Prostate gland (tissue), 2 donors: ENCODE results near the gene HDAC8. TPM values are rescaled to one million over a fixed set of nuclear protein-coding genes. Genes with fewer than 3 reads are reported as not detected.
"Not testable (repeated sequence)": the region's sequence is repeated elsewhere in the genome, so short reads cannot be mapped to it uniquely, and the experiment has no call there.

ENCODE experiments used
- DNase-seq: peaks from one replicate; pipeline ENCODE4 v3.0.0-alpha.2; 2019; ENCODE audit warnings: low spot score
- H3K27ac ChIP-seq, 2 donors: fragments of 200-600 bp; sonication (generic); 2 replicates each; pipeline ENCODE4 v1.5.1; 2017 to 2019
- H3K27me3 ChIP-seq: fragments of 200-600 bp; sonication (generic); replicated peaks from 2 replicates; pipeline ENCODE4 v1.5.1; 2019; ENCODE audit not compliant: insufficient read depth
- H3K36me3 ChIP-seq, 2 donors: fragments of 200-600 bp; sonication (generic); 1 replicate in 1 of 2; 2 replicates in 1 of 2; pipeline versions ENCODE4 v1.5.1 to v1.8.1; 2017 to 2019
- H3K4me1 ChIP-seq: fragments of 200-600 bp; sonication (generic); replicated peaks from 2 replicates; pipeline ENCODE4 v1.5.1; 2019
- H3K4me3 ChIP-seq, 2 donors: fragments of 200-600 bp; sonication (generic); 2 replicates each; pipeline ENCODE4 v1.5.1; 2017 to 2019
- H3K9me3 ChIP-seq: fragments of 200-600 bp; sonication (generic); 2 replicates; pipeline ENCODE4 v1.5.1; 2017
- CTCF ChIP-seq, 4 experiments: fragments of 200-600 bp in 2 of 4; fragments of 450-650 bp in 2 of 4; sonication (generic) in 2 of 4; IDR thresholded peaks; 1 replicate in 3 of 4; 2 replicates in 1 of 4; pipeline ENCODE4 v1.5.1; 2016 to 2019; ENCODE audit warnings: antibody characterized with exemption in 4 of 4, mild to moderate bottlenecking in 2 of 4, moderate library complexity in 2 of 4
- POLR2A ChIP-seq: fragments of 450-650 bp; IDR thresholded peaks from one replicate; pipeline ENCODE4 v1.6.1; 2016; ENCODE audit warnings: antibody characterized with exemption, mild to moderate bottlenecking
- POLR2AphosphoS5 ChIP-seq: sonication (generic); formaldehyde crosslinking; IDR thresholded peaks from one replicate; pipeline ENCODE4 v1.6.1; 2017; ENCODE audit warnings: antibody characterized with exemption
- WGBS: methylation state at CpG from one replicate; pipeline ENCODE4 v1.1.5; 2018; 5-methylcytosine and 5-hydroxymethylcytosine counted together
- intact Hi-C: fragments of 100-400 bp; cut with DNase I; formaldehyde crosslinking; loops from one replicate; pipeline ENCODE4 v1.14.2; 2022
- total RNA-seq, 2 donors: library from RNA; depleted of rRNA; stranded (reverse); fragments of >200 nt; gene quantifications; one replicate each; pipeline ENCODE4 v1.1.0, GENCODE V29; 2016

HDAC8 gene
- total RNA-seq, 2 donors from 2014 or later: 25.3 to 32.3 TPM

GRCh38 chrX:72436010-72436409 is 136.6 kb downstream of the HDAC8 start:
- TF ChIP-seq POLR2AphosphoS5: no peak
- no peak for TF ChIP-seq CTCF (IDR thresholded peaks at IDR 0.05)
- TF ChIP-seq POLR2A: no peak
- no peaks in the 10 kb centered on the region for H3K9me3 ChIP-seq
- no peak for DNase-seq
- intact Hi-C loops: no loop called here
- H3K4me1 ChIP-seq: no peaks in the 10 kb centered on the region
- H3K4me3 ChIP-seq: no peak overlapping the region
- no peaks in the 10 kb centered on the region for H3K36me3 ChIP-seq
- no peaks in the 10 kb centered on the region for H3K27me3 ChIP-seq
- H3K27ac ChIP-seq: no peak overlapping the region

- no peaks in the 10 kb centered on the region for H3K27me3 ChIP-seq
- no peaks in the 10 kb centered on the region for H3K4me1 ChIP-seq
- H3K27ac ChIP-seq: no peak overlapping the region
- H3K4me3 ChIP-seq: no peak overlapping the region
- 73% methylated on average over 4 of the region's 4 CpGs for WGBS
- no peaks in the 10 kb centered on the region for H3K36me3 ChIP-seq
- intact Hi-C loops: no loop called here
- no peak for DNase-seq
- no peaks in the 10 kb centered on the region for H3K9me3 ChIP-seq
- TF ChIP-seq CTCF (IDR thresholded peaks at IDR 0.05) (no peak), POLR2AphosphoS5 (no peak), POLR2A (no peak)
These were observed 142.2 kb downstream of the HDAC8 start for GRCh38 chrX:72430405-72430968.

- H3K9me3 ChIP-seq: no peaks in the 10 kb centered on the region
- no peak for DNase-seq
- H3K4me3 ChIP-seq: no peak overlapping the region
- TF ChIP-seq CTCF (IDR thresholded peaks at IDR 0.05) (no peak), POLR2A (no peak), POLR2AphosphoS5 (no peak)
- H3K27me3 ChIP-seq: no peaks in the 10 kb centered on the region
- intact Hi-C loops: no loop called here
- H3K4me1 ChIP-seq: no peaks in the 10 kb centered on the region
- H3K27ac ChIP-seq: no peak overlapping the region
- H3K36me3 ChIP-seq: no peaks in the 10 kb centered on the region
These were observed 150.8 kb downstream of the HDAC8 start for GRCh38 chrX:72421797-72422196.

GRCh38 chrX:72409993-72410392 is 162.7 kb downstream of the HDAC8 start:
- no peak overlapping the region for H3K27ac ChIP-seq
- no peaks in the 10 kb centered on the region for H3K27me3 ChIP-seq
- H3K9me3 ChIP-seq: no peaks in the 10 kb centered on the region
- H3K36me3 ChIP-seq: no peaks in the 10 kb centered on the region
- intact Hi-C loops: no loop called here
- WGBS: 47% methylated on average over 1 of the region's 1 CpG
- no peaks in the 10 kb centered on the region for H3K4me1 ChIP-seq
- TF ChIP-seq CTCF (IDR thresholded peaks at IDR 0.05): no peak
- no peak for TF ChIP-seq POLR2AphosphoS5
- no peak for TF ChIP-seq POLR2A
- H3K4me3 ChIP-seq: no peak overlapping the region
- no peak for DNase-seq

GRCh38 chrX:72408885-72409284 is 163.8 kb downstream of the HDAC8 start:
- TF ChIP-seq POLR2A: no peak
- no peak for TF ChIP-seq CTCF (IDR thresholded peaks at IDR 0.05)
- TF ChIP-seq POLR2AphosphoS5: no peak
- 81% methylated on average over 2 of the region's 2 CpGs for WGBS
- no peak overlapping the region for H3K27ac ChIP-seq
- no peak overlapping the region for H3K4me3 ChIP-seq
- intact Hi-C loops: no loop called here
- H3K27me3 ChIP-seq: no peaks in the 10 kb centered on the region
- H3K36me3 ChIP-seq: no peaks in the 10 kb centered on the region
- no peaks in the 10 kb centered on the region for H3K4me1 ChIP-seq
- no peak for DNase-seq
- H3K9me3 ChIP-seq: no peaks in the 10 kb centered on the region

GRCh38 chrX:72405136-72405535 is 167.5 kb downstream of the HDAC8 start:
- H3K4me3 ChIP-seq, intact Hi-C loops, H3K36me3 ChIP-seq, H3K27ac ChIP-seq, H3K4me1 ChIP-seq, H3K27me3 ChIP-seq, H3K9me3 ChIP-seq, DNase-seq: not testable (repeated sequence)
- 100% methylated on average over 2 of the region's 2 CpGs for WGBS
